ENCODE results near the gene STX19. TPM values are rescaled to one million over a fixed set of nuclear protein-coding genes. Genes with fewer than 3 reads are reported as not detected.

Gene STX19
- total RNA-seq, 1 experiment from 2014 or later = 5.2 TPM

DNA sequence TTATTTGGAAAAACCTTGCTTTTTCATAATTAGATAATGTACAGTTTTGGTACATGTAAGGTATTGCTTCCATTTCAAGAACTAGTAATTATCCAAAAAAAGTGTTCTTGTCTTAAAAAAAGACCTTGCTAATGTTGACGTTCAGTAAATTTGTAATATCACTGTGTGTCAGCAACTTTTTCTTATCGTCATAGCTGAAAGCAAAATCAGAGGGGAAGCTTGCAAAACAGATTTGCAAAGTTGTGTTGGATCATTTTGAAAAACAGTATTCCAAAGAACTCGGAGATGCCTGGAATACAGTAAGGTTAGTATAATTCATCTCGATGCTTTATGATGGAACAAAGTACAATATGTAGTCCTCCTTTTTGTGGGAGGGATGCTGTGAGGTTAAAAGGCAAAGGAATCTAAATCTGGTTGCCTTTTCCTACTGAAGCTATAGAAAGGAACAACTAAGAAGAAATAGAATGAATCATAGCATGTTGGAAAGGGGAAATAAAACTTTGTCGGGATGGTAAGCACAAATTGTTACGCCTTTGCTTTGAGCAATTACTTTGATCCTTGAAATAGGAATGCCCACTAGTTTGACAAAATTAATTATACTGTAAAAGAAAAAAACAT lies 36.0 kb upstream of the STX19 start:
- peak overlapping the region; percentile 98 for H3K27ac Mint-ChIP-seq (ENCODE audit: unreplicated experiment)
- H3K9me3 Mint-ChIP-seq (ENCODE audit: low read depth, unreplicated experiment) = peaks cover 4% of the 10 kb centered on the region
- BruUV-seq (replicated peaks) = no TSS peak
- H3K4me1 Mint-ChIP-seq (ENCODE audit: low read depth, unreplicated experiment) = peaks cover 17% of the 10 kb centered on the region
- H3K27me3 Mint-ChIP-seq (ENCODE audit: unreplicated experiment) = no peaks in the 10 kb centered on the region
- CTCF ChIA-PET = no interaction called here
- TF ChIP-seq, protein P1, sequence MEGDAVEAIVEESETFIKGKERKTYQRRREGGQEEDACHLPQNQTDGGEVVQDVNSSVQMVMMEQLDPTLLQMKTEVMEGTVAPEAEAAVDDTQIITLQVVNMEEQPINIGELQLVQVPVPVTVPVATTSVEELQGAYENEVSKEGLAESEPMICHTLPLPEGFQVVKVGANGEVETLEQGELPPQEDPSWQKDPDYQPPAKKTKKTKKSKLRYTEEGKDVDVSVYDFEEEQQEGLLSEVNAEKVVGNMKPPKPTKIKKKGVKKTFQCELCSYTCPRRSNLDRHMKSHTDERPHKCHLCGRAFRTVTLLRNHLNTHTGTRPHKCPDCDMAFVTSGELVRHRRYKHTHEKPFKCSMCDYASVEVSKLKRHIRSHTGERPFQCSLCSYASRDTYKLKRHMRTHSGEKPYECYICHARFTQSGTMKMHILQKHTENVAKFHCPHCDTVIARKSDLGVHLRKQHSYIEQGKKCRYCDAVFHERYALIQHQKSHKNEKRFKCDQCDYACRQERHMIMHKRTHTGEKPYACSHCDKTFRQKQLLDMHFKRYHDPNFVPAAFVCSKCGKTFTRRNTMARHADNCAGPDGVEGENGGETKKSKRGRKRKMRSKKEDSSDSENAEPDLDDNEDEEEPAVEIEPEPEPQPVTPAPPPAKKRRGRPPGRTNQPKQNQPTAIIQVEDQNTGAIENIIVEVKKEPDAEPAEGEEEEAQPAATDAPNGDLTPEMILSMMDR (IDR thresholded peaks at IDR 0.05; ENCODE audit: unreplicated experiment) = no peak
- no peak for DNase-seq
- H3K4me3 Mint-ChIP-seq (ENCODE audit: low read depth, unreplicated experiment) = peak overlapping the region; percentile 94
- intact Hi-C loops (cut with micrococcal nuclease; ENCODE audit: unreplicated experiment) = loop anchor here (2.0 to 5.0 kb wide), 2 partner anchors 37 to 222 kb away; partner anchors contain the start of gene STX19
- peaks cover 24% of the 10 kb centered on the region for H3K36me3 Mint-ChIP-seq (ENCODE audit: insufficient read depth, unreplicated experiment)

DNA sequence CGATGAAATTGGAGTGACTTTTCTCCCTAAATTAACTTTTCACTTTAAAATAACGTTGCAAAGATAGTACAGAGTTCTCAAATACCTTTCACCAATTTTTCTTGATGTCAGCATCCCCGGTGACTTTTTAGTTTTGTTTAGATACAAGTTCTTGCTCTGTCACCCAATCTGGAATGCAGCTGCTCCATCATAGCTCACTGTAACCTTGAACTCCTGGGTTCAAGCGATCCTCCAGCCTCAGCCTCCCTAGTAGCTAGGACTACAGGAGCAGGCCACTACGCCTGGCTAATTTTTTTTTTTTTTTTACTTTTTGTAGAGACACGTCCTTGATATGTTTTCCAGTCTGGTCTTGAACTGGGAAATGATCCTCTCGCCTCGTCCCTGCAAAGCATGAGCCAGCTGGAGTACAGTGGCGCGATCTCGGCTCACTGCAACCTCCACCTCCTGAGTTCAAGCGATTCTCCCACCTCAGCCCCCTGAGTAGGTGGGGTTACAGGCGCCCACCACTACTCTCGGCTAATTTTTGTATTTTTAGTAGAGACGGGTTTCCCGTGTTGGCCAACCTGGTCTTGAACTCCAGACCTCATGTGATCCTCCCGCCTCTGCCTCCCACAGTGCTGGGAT lies 35.2 kb upstream of the STX19 start:
- peak overlapping the region; percentile 98 for H3K27ac Mint-ChIP-seq (ENCODE audit: unreplicated experiment)
- no peaks in the 10 kb centered on the region for H3K27me3 Mint-ChIP-seq (ENCODE audit: unreplicated experiment)
- TF ChIP-seq, protein P1 (IDR thresholded peaks at IDR 0.05; ENCODE audit: unreplicated experiment) = no peak
- H3K4me1 Mint-ChIP-seq (ENCODE audit: low read depth, unreplicated experiment) = peaks cover 17% of the 10 kb centered on the region
- H3K4me3 Mint-ChIP-seq (ENCODE audit: low read depth, unreplicated experiment) = peak overlapping the region; percentile 94
- peaks cover 24% of the 10 kb centered on the region for H3K36me3 Mint-ChIP-seq (ENCODE audit: insufficient read depth, unreplicated experiment)
- intact Hi-C loops (cut with micrococcal nuclease; ENCODE audit: unreplicated experiment) = loop anchor here (2.0 to 5.0 kb wide), 2 partner anchors 36 to 221 kb away; partner anchors contain the start of gene STX19
- no peak for DNase-seq
- H3K9me3 Mint-ChIP-seq (ENCODE audit: low read depth, unreplicated experiment) = peaks cover 4% of the 10 kb centered on the region
- CTCF ChIA-PET = interaction anchor here (1.3 kb wide), 1 partner anchor 57 kb away, joined by 3 read pairs; no protein-coding TSS in a partner anchor
- BruUV-seq (replicated peaks) = no TSS peak

DNA sequence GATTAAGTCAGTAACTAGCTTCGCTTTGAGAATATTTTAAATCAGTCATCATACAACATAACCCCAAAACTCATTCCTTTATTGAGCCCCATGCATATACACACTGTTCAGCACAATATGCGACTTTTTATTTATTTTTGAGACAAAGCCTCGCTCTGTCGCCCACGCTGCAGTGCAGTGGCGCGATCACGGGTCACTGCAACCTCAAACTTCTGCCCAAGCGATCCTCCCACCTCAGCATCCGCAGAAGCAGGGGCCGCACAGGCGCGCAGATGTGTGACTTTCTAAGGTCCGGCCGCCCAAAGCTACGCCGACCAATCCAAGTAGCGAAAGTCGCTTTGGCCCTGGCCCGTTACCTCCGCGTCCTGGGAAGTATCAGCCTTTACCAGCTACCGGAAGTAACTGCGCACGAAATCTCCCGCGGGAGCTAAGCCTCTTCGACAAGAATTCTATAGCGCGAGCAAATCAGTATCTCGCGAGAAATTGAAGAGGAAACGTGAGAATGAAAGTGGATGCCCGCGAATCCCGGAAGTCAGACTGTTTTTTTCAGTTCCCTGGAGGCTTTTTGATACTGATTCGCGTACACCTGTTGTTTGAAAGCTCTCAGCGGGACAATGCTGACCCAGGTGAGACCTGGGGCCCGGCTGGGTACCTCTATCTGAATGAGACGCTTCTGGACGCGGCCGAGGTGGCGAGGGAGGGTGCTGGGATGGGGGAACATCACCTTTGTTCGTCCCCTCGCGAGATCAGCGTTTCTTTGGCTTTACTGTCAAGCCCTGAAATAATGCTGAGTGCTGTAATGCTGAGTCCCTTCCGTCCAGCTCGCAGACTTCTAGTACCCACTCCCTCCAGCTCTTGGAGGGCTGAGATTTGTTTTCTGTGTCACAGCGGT lies 34.4 kb upstream of the STX19 start, which contains the start of the genes DHFR2 and NSUN3:
Gene DHFR2, minus strand, starts transcription at position 404 of the 892 bp plus-strand sequence. CDS start 1,405 bp downstream, outside the sequence.
Gene NSUN3, plus strand, starts transcription at position 549 of the 892 bp plus-strand sequence. Its CDS starts 66 bp downstream, at position 615.
- Mint-ChIP-seq H3K36me3 (ENCODE audit: insufficient read depth, unreplicated experiment) (peaks cover 24% of the 10 kb centered on the region), H3K4me3 (ENCODE audit: low read depth, unreplicated experiment) (peak within 1 kb of the TSS; percentile 94), H3K27me3 (ENCODE audit: unreplicated experiment) (no peaks in the 10 kb centered on the region), H3K4me1 (ENCODE audit: low read depth, unreplicated experiment) (peaks cover 17% of the 10 kb centered on the region), H3K27ac (ENCODE audit: unreplicated experiment) (peak within 1 kb of the TSS; percentile 98), H3K9me3 (ENCODE audit: low read depth, unreplicated experiment) (peaks cover 4% of the 10 kb centered on the region)
- TF ChIP-seq, protein P1 (IDR thresholded peaks at IDR 0.05; ENCODE audit: unreplicated experiment) = no peak
- DNase-seq = peak; percentile 86
- intact Hi-C loops (cut with micrococcal nuclease; ENCODE audit: unreplicated experiment) = loop anchor here (5.0 kb wide), 1 partner anchor 35 kb away; the partner anchor contains the start of gene STX19
- CTCF ChIA-PET = interaction anchor here (0.7 to 1.3 kb wide), 2 partner anchors 56 to 92 kb away, joined by 3 read pairs; no protein-coding TSS in a partner anchor
- BruUV-seq (replicated peaks) = TSS peak; percentile 53

DNA sequence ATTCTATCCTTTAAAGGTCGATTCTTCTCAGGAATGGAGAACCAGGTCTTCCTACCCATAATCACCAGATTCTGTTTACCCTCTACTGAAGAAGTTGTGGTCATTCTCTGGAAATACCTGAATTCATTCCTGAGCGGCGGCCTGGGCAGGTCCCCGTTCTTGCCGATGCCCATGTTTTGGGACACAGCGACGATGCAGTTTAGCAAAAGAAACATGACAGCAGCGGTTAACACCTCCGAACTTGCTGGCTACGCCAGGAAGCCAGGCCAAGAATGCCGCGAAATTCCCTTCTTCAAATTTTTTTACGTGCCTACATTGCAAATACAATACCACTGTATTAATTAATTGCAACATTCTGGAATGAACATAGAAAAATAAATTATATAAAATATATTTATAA lies 32.9 kb upstream of the STX19 start:
- peaks cover 8% of the 10 kb centered on the region for H3K4me1 Mint-ChIP-seq (ENCODE audit: low read depth, unreplicated experiment)
- DNase-seq = no peak
- intact Hi-C loops (cut with micrococcal nuclease; ENCODE audit: unreplicated experiment) = loop anchor here (5.0 kb wide), 1 partner anchor 34 kb away; the partner anchor contains the start of gene STX19
- no peak overlapping the region for H3K27ac Mint-ChIP-seq (ENCODE audit: unreplicated experiment)
- TF ChIP-seq, protein P1 (IDR thresholded peaks at IDR 0.05; ENCODE audit: unreplicated experiment) = no peak
- H3K36me3 Mint-ChIP-seq (ENCODE audit: insufficient read depth, unreplicated experiment) = peaks cover 24% of the 10 kb centered on the region
- H3K4me3 Mint-ChIP-seq (ENCODE audit: low read depth, unreplicated experiment) = no peak overlapping the region
- no peaks in the 10 kb centered on the region for H3K9me3 Mint-ChIP-seq (ENCODE audit: low read depth, unreplicated experiment)
- CTCF ChIA-PET = interaction anchor here (0.7 to 0.9 kb wide), 2 partner anchors 33 to 57 kb away, joined by 3 read pairs; partner anchors contain the start of gene STX19
- no TSS peak for BruUV-seq (replicated peaks)
- H3K27me3 Mint-ChIP-seq (ENCODE audit: unreplicated experiment) = no peaks in the 10 kb centered on the region
